IgD-negative memory B cell (primary cell): ENCODE results near the gene NDUFAF2. TPM values are rescaled to one million over a fixed set of nuclear protein-coding genes. Genes with fewer than 3 reads are reported as not detected.
"Not testable (repeated sequence)": the region's sequence is repeated elsewhere in the genome, so short reads cannot be mapped to it uniquely, and the experiment has no call there.

Experiments used
- H3K27ac Mint-ChIP-seq, 3 donors: one replicate each; pipeline ENCODE4 v1.8.0; 2020 to 2022; ENCODE audit warnings: mild to moderate bottlenecking in 3 of 3, mixed read lengths in 3 of 3, moderate library complexity in 1 of 3
- H3K27me3 Mint-ChIP-seq: one replicate; pipeline ENCODE4 v1.8.0; 2021; ENCODE audit warnings: mixed read lengths
- H3K36me3 Mint-ChIP-seq: one replicate; pipeline ENCODE4 v1.8.0; 2020; ENCODE audit warnings: mild to moderate bottlenecking, mixed read lengths
- H3K4me1 Mint-ChIP-seq, 3 donors: one replicate each; pipeline ENCODE4 v1.8.0; 2020 to 2022; ENCODE audit warnings: mixed read lengths in 3 of 3, mild to moderate bottlenecking in 1 of 3
- H3K4me3 Mint-ChIP-seq, 4 donors: one replicate each; pipeline ENCODE4 v1.8.0; 2020 to 2022; ENCODE audit warnings: mild to moderate bottlenecking in 4 of 4, mixed read lengths in 4 of 4, moderate library complexity in 3 of 4
- H3K9me3 Mint-ChIP-seq, 3 donors: one replicate each; pipeline ENCODE4 v1.8.0; 2020 to 2021; ENCODE audit warnings: mixed read lengths in 3 of 3, mild to moderate bottlenecking in 1 of 3
- polyA plus RNA-seq: library from polyadenylated mRNA; unstranded; fragments of 300-500 nt; fragmentation: Illumina TruSeq; gene quantifications from one replicate; pipeline ENCODE4 v1.2.3, GENCODE V29; 2021

Gene NDUFAF2
- polyA plus RNA-seq, 1 donor from 2014 or later: 21.1 TPM

DNA sequence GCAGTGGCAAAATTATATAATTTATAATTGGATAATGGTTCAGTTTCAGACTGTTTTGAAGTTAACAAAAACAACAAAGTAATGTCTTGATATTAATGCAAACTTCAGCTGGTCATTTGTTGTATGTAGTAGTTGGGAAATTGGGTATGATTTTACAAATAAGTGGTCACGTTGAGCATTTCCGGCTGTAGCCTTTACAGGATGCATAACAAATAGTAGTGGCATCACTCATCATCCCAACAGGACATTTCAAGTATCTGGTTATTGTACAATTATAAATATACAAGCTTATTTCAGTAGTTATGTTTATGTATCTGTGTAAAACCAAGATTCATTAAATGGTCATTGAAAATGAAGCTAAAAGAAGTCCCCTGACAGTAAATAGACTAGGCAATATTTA lies 144.3 kb downstream of the NDUFAF2 start:
- Mint-ChIP-seq H3K4me1 (peaks cover 0 to 6% (median 5%) of the 10 kb centered on the region in 3 donors), H3K4me3 (no peak overlapping the region), H3K27ac (no peak overlapping the region), H3K27me3 (no peaks in the 10 kb centered on the region), H3K9me3 (peaks cover 0 to 6% (median 5%) of the 10 kb centered on the region in 3 donors), H3K36me3 (peaks cover 8% of the 10 kb centered on the region)

DNA sequence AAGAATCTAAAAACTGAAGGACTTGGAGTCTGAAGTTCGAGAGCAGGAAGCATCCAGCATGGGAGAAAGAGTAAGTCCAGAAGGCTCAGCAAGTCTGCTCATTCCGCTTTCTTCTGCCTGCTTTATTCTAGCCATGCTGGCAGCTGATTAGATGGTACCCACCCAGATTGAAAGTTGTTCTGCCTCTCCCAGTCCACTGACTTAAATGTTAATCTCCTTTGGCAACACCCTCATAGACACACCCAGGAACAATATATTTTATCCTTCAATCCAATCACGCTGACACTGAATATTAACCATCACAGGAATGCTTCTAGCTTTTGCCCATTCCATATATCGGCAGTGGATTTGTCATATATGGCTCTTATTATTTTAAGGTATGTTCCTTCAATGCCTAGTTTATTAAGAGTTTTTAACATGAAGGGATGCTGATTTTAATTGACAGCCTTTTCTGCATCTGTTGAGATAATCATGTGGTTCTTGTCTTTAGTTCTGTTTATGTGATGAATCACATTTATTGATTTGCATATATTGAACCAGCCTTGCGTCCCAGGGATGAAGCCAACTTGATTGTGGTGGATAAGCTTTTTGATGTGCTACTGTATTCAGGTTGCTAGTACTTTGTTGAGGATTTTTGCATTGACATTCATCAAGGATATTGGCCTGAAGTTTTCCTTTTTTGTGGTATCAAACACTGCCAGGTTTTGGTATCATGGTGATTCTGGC lies 148.2 kb downstream of the NDUFAF2 start:
- not testable (repeated sequence) for H3K27me3 Mint-ChIP-seq, H3K4me1 Mint-ChIP-seq, H3K27ac Mint-ChIP-seq, H3K9me3 Mint-ChIP-seq, H3K36me3 Mint-ChIP-seq, H3K4me3 Mint-ChIP-seq

DNA sequence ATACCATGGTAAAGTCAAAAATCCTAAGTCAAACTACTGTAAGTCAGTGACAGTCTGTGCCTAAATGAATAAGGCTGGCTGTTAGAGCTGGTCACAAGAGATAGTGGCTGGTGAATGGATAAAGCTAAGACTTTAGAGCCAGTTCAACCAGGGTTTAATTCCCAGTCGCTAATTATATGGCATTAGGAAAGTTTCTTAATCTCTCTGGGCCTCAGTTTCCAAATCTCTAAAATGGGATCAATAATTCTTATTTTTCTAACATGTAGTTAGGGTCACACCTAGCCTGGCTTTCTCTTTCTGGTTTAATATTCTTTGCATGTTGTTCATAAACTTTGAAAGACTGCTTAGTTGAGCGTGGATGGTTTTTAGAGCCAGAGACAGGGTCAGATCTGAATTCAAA lies 152.5 kb downstream of the NDUFAF2 start:
- peaks cover 0 to 9% (median 4%) of the 10 kb centered on the region in 3 donors for H3K9me3 Mint-ChIP-seq

DNA sequence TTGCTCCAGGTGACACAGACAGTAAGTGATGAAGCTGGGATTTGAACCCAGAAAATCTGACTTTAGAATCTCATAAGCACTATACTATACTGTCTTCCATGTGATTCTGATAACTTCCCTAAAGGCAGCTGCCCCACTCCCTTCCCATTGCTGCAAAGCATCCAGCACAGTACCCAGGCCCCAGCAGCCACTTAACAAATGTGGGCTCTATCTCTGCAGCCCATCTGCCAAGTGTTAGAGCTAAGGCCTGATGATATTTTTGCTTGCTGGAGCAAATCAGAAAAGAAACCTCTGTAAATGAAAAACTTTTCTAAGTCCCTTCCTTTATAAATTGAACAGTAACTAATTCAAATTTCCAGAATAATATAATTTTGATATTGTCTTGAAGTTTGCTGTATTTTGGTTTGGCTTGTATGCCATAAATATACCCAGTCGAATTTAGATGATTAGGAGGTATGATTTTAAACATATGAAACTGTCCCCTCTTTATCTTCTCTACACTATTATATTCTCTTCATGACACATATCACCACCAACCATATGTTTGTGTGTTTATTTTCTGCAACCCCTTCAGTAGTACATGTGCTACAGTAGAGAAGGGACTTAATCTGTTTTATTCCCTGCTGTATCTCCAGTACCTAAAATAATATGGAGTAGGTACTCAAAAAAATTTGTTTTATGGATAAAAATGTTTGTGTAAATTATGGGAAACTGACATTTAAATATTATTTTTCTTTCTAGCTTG lies 153.4 kb downstream of the NDUFAF2 start:
- no peaks in the 10 kb centered on the region for H3K27me3 Mint-ChIP-seq
- peaks cover 34% of the 10 kb centered on the region for H3K36me3 Mint-ChIP-seq
- peaks cover 0 to 2% (median 0%) of the 10 kb centered on the region in 3 donors for H3K4me1 Mint-ChIP-seq
- peaks cover 0 to 9% (median 4%) of the 10 kb centered on the region in 3 donors for H3K9me3 Mint-ChIP-seq
- no peak overlapping the region for H3K4me3 Mint-ChIP-seq
- no peak overlapping the region for H3K27ac Mint-ChIP-seq

More for the DNA sequence above, 152.5 kb downstream of the NDUFAF2 start:
- H3K4me1 Mint-ChIP-seq: peaks cover 0 to 2% (median 0%) of the 10 kb centered on the region in 3 donors
- H3K4me3 Mint-ChIP-seq: no peak overlapping the region
- no peak overlapping the region for H3K27ac Mint-ChIP-seq
- no peaks in the 10 kb centered on the region for H3K27me3 Mint-ChIP-seq
- H3K36me3 Mint-ChIP-seq: peaks cover 30% of the 10 kb centered on the region

DNA sequence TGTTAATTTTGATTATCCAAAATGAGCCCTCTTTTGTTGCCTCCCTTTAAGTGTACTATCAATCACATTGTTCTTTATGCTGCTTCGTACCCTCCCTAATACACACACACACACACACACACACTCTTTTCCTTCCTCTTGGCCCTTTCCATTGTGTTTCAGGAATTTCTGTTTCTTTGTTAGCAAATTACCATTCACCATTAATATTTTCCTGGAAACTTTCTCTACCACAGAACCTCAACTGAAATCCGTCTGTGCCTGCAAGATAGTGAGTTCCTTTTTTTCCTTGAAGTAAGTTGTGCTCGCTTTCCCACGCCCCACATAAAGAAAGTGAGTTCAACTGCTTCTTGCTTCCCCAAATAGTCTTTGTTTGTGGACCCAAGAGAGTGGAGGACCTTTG lies 155.4 kb downstream of the NDUFAF2 start:
- Mint-ChIP-seq H3K27ac (no peak overlapping the region), H3K4me3 (no peak overlapping the region), H3K27me3 (no peaks in the 10 kb centered on the region)

DNA sequence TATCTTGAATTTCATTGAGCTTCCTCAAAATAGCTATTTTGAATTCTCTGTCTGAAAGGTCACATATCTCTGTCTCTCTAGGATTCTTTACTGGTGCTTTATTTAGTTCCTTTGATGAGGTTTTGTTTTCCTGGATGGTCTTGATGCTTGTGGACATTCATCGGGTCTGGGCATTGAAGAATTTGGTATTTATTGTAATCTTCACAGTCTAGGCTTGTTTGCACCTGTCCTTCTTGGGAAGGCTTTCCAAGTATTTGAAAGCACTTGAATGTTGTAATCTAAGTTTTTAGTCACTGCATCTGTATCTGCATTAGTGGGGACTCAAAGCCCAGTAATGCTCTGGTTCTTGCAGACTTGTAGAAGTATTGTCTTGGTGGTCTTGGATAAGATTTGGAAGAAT lies 169.4 kb downstream of the NDUFAF2 start:
- Mint-ChIP-seq H3K27ac (no peak overlapping the region), H3K4me3 (peak overlapping the region in 1 of 4 donors; percentile 39), H3K9me3 (peaks cover 3 to 15% (median 3%) of the 10 kb centered on the region in 3 donors), H3K27me3 (no peaks in the 10 kb centered on the region), H3K36me3 (peaks cover 28% of the 10 kb centered on the region), H3K4me1 (peaks cover 7 to 12% (median 10%) of the 10 kb centered on the region in 3 donors)

More for the DNA sequence above, 155.4 kb downstream of the NDUFAF2 start:
- Mint-ChIP-seq H3K9me3 (peaks cover 0 to 9% (median 4%) of the 10 kb centered on the region in 3 donors), H3K36me3 (peaks cover 31% of the 10 kb centered on the region), H3K4me1 (peaks cover 0 to 2% (median 0%) of the 10 kb centered on the region in 3 donors)

DNA sequence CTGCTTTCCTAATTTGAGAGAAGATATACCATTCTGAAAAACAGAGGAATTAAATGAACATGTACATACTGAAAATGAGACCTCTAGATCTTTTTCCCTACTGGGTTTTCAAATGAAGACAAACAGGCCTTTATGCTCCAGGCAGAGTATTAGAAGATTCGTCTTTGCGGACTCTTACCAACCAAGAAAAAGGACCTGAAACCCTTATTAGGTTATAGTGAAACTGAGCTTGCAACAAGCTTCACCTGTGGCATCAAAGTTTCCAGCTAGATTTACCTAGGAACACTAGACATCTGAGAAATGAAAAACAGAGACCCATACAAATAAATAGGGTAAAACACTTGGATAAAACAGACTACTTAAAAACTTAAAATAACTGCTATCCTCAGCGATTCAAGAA lies 171.0 kb downstream of the NDUFAF2 start:
- Mint-ChIP-seq H3K27ac (no peak overlapping the region), H3K4me3 (no peak overlapping the region), H3K9me3 (peaks cover 3 to 15% (median 3%) of the 10 kb centered on the region in 3 donors), H3K36me3 (peaks cover 20% of the 10 kb centered on the region), H3K4me1 (peaks cover 7 to 11% (median 9%) of the 10 kb centered on the region in 3 donors), H3K27me3 (no peaks in the 10 kb centered on the region)

DNA sequence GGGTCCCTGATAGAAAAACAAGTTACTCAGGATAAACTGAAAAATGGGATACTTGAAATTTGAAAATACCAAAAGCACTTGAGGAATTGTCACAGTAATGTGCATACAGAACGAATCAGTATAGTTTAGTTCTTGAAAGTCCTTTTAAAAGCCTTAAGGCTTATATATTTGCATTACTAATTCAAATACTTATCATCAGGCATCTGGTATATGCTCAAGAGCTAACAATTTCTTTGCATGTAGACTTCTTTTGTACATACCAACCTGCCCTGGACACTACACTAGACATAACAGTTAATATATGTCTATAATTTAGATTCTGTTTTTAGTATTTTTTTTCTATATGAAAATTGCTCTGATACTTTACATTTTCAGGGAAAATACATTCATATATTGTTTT lies 174.1 kb downstream of the NDUFAF2 start:
- H3K9me3 Mint-ChIP-seq: peaks cover 0 to 2% (median under 1%) of the 10 kb centered on the region in 3 donors
- H3K4me3 Mint-ChIP-seq: no peak overlapping the region
- no peak overlapping the region for H3K27ac Mint-ChIP-seq

DNA sequence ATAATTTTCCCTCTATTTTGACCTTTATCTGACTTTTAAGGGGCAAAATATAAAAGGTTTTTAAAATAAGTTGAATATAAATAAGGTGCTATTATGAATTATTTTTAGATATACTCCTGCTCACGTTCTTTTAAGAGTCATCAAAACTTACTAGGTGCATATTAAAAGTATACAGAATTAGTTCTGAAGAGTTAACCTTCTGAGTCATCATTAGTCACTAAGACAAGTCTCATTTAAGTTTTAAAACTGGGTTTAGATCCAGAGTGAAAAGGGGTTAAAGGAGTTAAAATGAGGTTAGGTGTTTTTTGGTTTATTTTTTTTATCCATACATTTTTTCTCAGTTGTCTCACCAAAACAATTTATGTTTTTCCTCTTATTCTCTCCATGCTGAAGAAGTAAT lies 175.5 kb downstream of the NDUFAF2 start:
- no peaks in the 10 kb centered on the region for H3K27me3 Mint-ChIP-seq
- peaks cover 6% of the 10 kb centered on the region for H3K36me3 Mint-ChIP-seq
- H3K27ac Mint-ChIP-seq: no peak overlapping the region
- no peaks in the 10 kb centered on the region for H3K9me3 Mint-ChIP-seq
- no peaks in the 10 kb centered on the region for H3K4me1 Mint-ChIP-seq
- H3K4me3 Mint-ChIP-seq: no peak overlapping the region

More for the DNA sequence above, 174.1 kb downstream of the NDUFAF2 start:
- Mint-ChIP-seq H3K4me1 (peaks cover 0 to 2% (median 0%) of the 10 kb centered on the region in 3 donors), H3K27me3 (no peaks in the 10 kb centered on the region), H3K36me3 (peaks cover 12% of the 10 kb centered on the region)

DNA sequence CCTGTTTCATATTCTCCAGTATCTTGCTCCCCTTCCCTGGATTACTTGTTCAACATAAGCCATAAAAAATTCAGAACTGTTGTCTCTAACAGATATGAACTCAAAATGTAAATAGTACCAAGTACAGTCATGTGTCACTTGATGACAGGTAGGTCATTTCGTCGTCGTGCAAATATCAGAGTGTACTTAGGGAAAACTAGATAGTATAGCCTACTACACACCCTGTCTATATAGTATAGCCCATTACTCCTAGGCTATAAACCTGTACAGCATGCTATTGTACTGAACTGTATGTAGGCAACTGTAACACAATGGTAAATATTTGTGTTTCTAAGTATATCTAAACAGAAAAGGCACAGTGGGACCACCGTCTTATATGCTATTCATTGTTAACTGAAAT lies 178.1 kb downstream of the NDUFAF2 start:
- Mint-ChIP-seq H3K27ac (no peak overlapping the region), H3K4me3 (no peak overlapping the region), H3K36me3 (peaks cover 3% of the 10 kb centered on the region), H3K9me3 (no peaks in the 10 kb centered on the region), H3K27me3 (no peaks in the 10 kb centered on the region), H3K4me1 (no peaks in the 10 kb centered on the region)

DNA sequence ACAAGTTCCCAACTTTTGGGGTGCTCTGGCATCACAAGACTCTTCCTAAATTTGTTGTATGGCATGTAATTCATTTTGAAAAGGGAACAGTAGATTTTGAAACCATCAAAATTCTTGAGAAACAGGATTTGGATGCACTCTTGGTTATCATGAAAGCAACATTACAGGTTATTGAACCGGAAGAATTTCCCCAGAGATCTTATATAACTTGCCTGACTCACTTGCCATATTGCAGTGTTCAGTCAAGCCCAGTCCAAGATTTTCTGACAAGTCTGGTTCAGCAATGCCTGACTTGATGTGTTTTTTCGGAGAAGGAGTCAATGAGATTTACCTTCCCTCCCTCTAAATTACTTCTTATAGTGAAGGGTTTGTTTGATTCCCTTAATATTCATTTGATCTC lies 185.3 kb downstream of the NDUFAF2 start:
- Mint-ChIP-seq H3K4me1 (no peaks in the 10 kb centered on the region), H3K27me3 (no peaks in the 10 kb centered on the region), H3K36me3 (peaks cover 9% of the 10 kb centered on the region), H3K4me3 (no peak overlapping the region), H3K27ac (no peak overlapping the region), H3K9me3 (peaks cover 0 to 2% (median 0%) of the 10 kb centered on the region in 3 donors)

DNA sequence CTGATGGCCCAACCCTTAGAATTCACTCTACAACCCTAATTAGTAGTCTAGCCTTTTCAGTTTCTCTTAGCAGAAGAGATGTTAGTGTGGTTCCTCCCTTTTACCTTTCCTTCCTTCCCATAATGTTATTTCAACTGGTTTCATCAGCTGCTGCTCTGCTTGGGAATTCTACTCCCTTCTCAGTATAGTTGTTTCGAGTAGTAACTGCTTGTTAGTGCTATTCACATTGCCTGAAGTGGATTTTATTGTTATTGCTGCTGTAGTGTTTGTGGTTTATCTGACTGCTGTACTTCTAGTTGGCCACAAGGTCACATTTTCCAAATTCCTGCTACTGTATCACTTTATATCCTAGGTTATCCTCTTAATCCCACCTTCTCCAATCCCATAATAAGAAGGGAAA lies 187.6 kb downstream of the NDUFAF2 start:
- Mint-ChIP-seq H3K36me3 (peaks cover 7% of the 10 kb centered on the region), H3K27ac (no peak overlapping the region), H3K27me3 (no peaks in the 10 kb centered on the region), H3K4me3 (no peak overlapping the region), H3K4me1 (no peaks in the 10 kb centered on the region), H3K9me3 (peaks cover 0 to 2% (median 0%) of the 10 kb centered on the region in 3 donors)

DNA sequence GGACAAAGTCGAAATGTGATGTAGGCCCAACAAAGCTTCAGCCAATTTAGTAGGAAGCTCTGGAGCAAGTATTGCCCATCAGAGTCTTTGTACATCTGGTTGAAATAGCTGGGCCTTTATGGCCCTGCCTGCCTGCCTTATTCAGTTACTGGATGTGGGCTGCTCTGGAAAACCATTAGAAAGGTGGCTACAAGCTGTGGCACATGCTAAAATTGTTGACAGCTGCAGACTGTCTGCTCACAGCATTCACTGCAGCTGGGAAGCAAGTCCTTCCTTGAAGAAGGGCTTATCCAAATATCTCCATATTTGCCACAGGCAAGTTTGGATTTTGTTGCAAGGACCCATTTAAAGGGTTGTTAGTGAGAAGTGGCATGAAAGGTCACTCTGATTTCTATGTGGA lies 192.8 kb downstream of the NDUFAF2 start:
- H3K27ac Mint-ChIP-seq: no peak overlapping the region

DNA sequence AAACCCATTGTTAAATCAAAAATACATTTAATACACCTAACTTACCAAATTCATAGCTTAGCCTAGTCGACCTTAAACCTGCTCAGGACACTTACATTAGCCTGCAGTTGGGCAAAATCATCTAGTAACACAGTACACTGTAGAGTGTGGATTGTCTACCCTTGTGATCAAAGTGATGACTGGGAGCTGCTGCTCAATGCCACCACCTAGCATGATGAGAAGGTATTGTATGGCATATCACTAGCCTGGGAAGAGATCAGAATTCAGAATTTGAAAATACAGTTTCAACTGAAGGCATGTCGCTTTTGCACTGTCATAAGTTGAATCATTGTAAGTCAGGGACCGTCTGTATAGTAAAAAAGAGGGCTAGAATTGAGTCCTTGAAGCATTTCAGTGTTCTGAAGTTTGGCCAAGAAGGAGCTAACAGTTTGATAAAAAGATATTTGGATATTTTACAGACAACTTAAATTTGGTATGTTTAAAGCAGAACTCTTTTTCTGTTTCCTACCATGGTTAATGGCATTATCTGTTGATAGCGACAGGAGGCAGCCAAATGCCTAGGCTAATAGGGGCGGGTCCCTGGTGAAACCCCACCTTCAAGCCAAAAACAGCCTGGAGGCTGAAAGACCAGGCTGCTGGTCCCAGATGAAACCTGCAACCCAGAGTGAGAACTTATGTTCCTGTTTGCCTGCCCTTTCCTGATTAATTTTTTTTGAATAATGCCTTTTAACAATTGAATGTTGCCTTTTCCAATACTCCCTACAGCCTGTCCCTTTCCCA lies 194.3 kb downstream of the NDUFAF2 start:
- H3K4me3 Mint-ChIP-seq: no peak overlapping the region
- peaks cover 1% of the 10 kb centered on the region for H3K36me3 Mint-ChIP-seq
- no peaks in the 10 kb centered on the region for H3K9me3 Mint-ChIP-seq
- no peaks in the 10 kb centered on the region for H3K27me3 Mint-ChIP-seq
- no peaks in the 10 kb centered on the region for H3K4me1 Mint-ChIP-seq
- no peak overlapping the region for H3K27ac Mint-ChIP-seq

More for the DNA sequence above, 192.8 kb downstream of the NDUFAF2 start:
- Mint-ChIP-seq H3K4me1 (no peaks in the 10 kb centered on the region), H3K27me3 (no peaks in the 10 kb centered on the region), H3K36me3 (peaks cover 4% of the 10 kb centered on the region), H3K9me3 (no peaks in the 10 kb centered on the region), H3K4me3 (no peak overlapping the region)

DNA sequence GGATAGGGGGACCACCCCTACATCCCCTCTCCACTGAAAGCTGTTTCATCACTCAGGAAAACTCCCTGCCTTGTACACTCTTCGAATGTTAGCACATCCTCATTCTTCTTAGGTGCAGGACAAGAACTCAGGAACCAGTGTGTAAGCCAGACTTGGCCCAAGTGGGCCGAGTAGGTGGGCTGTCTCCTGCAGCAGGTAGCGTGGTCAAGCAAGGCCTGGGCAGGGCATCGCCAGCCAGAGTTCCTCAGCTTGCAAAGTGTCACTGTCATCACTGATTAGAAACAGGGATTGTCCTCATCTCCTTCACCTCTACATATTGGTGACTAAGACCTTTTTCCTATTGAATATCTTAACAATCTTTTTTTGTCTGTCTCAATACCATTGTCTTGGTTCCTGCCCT lies 194.9 kb downstream of the NDUFAF2 start:
- no peak overlapping the region for H3K27ac Mint-ChIP-seq
- peaks cover 1% of the 10 kb centered on the region for H3K36me3 Mint-ChIP-seq
- no peaks in the 10 kb centered on the region for H3K4me1 Mint-ChIP-seq
- no peaks in the 10 kb centered on the region for H3K27me3 Mint-ChIP-seq
- H3K9me3 Mint-ChIP-seq: no peaks in the 10 kb centered on the region
- no peak overlapping the region for H3K4me3 Mint-ChIP-seq
